ENCODE data around the gene IPP. TPM values are rescaled to one million over a fixed set of nuclear protein-coding genes. Genes with fewer than 3 reads are reported as not detected.

IPP gene
- total and polyA plus RNA-seq, 2 of the 8 experiments (the other 6 are each of a cell fraction or from before 2014, with no cell fraction given), result 1.4 to 5.6 TPM

- Histone ChIP-seq H3K27me3 (replicated peaks in 1 of 4; ENCODE audit: control insufficient read depth in 3 of 4, extremely low read depth in 1 of 4, insufficient read depth in 3 of 4, low read length in 3 of 4) (no peaks in the 10 kb centered on the region), H3K14ac (ENCODE audit: insufficient read length) (no peak overlapping the region), H3K4me2 (ENCODE audit: insufficient read depth in 1 of 2, low read depth in 2 of 2, low read length in 2 of 2) (no peak overlapping the region), H3K79me2 (ENCODE audit: control insufficient read depth in 1 of 2, insufficient read depth in 2 of 2, low read length in 2 of 2) (no peaks in the 10 kb centered on the region), H4K5ac (ENCODE audit: insufficient read length, low read depth, low read length) (no peak overlapping the region), H3K79me1 (ENCODE audit: low read depth, low read length) (no peaks in the 10 kb centered on the region), H3K9me3 (ENCODE audit: insufficient read depth in 2 of 2, low read depth in 1 of 2, low read length in 1 of 2) (peaks cover 0 to 3% of the 10 kb centered on the region in 2 experiments; a peak in 1 of 4 replicates), H3K4me1 (replicated peaks in 1 of 4; ENCODE audit: control insufficient read depth in 3 of 4, insufficient read depth in 4 of 4, low read length in 3 of 4) (no peaks in the 10 kb centered on the region), H3K56ac (replicated peaks; ENCODE audit: insufficient read length, low read depth, low read length) (no peak overlapping the region), H4K91ac (replicated peaks; ENCODE audit: insufficient read length, low read length) (no peak overlapping the region), H2BK20ac (ENCODE audit: low read length) (no peak overlapping the region), H3K27ac (ENCODE audit: low read depth, low read length) (no peak overlapping the region), H3K4me3 (ENCODE audit: extremely low read depth in 1 of 4, insufficient read depth in 2 of 4, low read depth in 3 of 4, low read length in 4 of 4) (no peak overlapping the region), H2BK12ac (ENCODE audit: low read depth, low read length) (no peak overlapping the region), H2AK5ac (ENCODE audit: low read depth, low read length) (no peak overlapping the region), H4K8ac (ENCODE audit: extremely low read depth, insufficient read depth, low read length) (no peak overlapping the region), H3K36me3 (ENCODE audit: control insufficient read depth in 2 of 4, insufficient read depth in 4 of 4, low read length in 3 of 4) (no peaks in the 10 kb centered on the region), H3K9ac (replicated peaks in 1 of 4; ENCODE audit: extremely low read depth in 1 of 4, low read depth in 3 of 4, low read length in 3 of 4) (no peak overlapping the region), H3K4ac (replicated peaks; ENCODE audit: insufficient read length, low read depth, low read length) (no peak overlapping the region), H2AFZ (ENCODE audit: low read length) (no peak overlapping the region), H2BK15ac (ENCODE audit: low read length) (no peak overlapping the region), H3K18ac (ENCODE audit: extremely low read depth, low read length) (no peak overlapping the region), H3K23ac (ENCODE audit: insufficient read length) (no peak overlapping the region), H2BK5ac (ENCODE audit: low read depth, low read length) (no peak overlapping the region), H4K20me1 (replicated peaks in 1 of 2; ENCODE audit: control insufficient read depth in 1 of 2, insufficient read depth in 2 of 2, low read length in 2 of 2) (no peaks in the 10 kb centered on the region), H3K23me2 (ENCODE audit: low read depth, low read length) (no peaks in the 10 kb centered on the region), H2BK120ac (replicated peaks; ENCODE audit: low read depth, low read length) (no peak overlapping the region)
- no peak for DNase-seq (ENCODE audit: low read depth in 1 of 2, low spot score in 2 of 2)
- WGBS, 2 experiments (ENCODE audit: extremely low coverage in 1 of 2, insufficient coverage in 1 of 2, insufficient read length in 1 of 2, insufficient replicate concordance in 2 of 2, low coverage in 1 of 2, low lambda C conversion rate in 2 of 2, missing lambda C conversion rate in 1 of 2), result 95% methylated on average over 3 of the region's 3 CpGs; no CpG with 5 or more reads in 1 of the 2 experiments
- ChIA-PET POLR2A (ENCODE audit: partially characterized antibody) (interaction anchor here (1.0 kb wide), 1 partner anchor 36 kb away, joined by 3 read pairs; no protein-coding TSS in a partner anchor), CTCF (ENCODE audit: partially characterized antibody) (no interaction called here)
- FAIRE-seq, result no peak
- TF ChIP-seq CBX5 (IDR thresholded peaks at IDR 0.05; ENCODE audit: low read depth, low read length) (no peak), RBBP5 (IDR thresholded peaks at IDR 0.05; ENCODE audit: borderline replicate concordance, low read depth, low read length) (no peak), GTF2F1 (IDR thresholded peaks at IDR 0.05; ENCODE audit: borderline replicate concordance, low read depth, low read length) (no peak), CEBPB (IDR thresholded peaks at IDR 0.05; ENCODE audit: low read depth, low read length) (no peak), E2F6 (IDR thresholded peaks at IDR 0.05) (no peak), POLR2AphosphoS5 (IDR thresholded peaks at IDR 0.05; ENCODE audit: low read depth, low read length) (no peak), EZH2 (IDR thresholded peaks at IDR 0.05; ENCODE audit: low read depth, low read length, severe bottlenecking) (no peak), EGR1 (IDR thresholded peaks at IDR 0.05; ENCODE audit: borderline replicate concordance, low read depth, low read length) (no peak), TAF1 (IDR thresholded peaks at IDR 0.05; ENCODE audit: low read depth, low read length) (no peak), SIX5 (IDR thresholded peaks at IDR 0.05; ENCODE audit: low read depth, low read length) (no peak), MAFK (IDR thresholded peaks at IDR 0.05; ENCODE audit: low read depth, low read length) (no peak), EP300 (IDR thresholded peaks at IDR 0.05; ENCODE audit: borderline replicate concordance in 1 of 2, low read depth in 2 of 2, low read length in 2 of 2) (no peak), SIRT6 (IDR thresholded peaks at IDR 0.05; ENCODE audit: low read length) (no peak), CHD2 (IDR thresholded peaks at IDR 0.05; ENCODE audit: low read length) (no peak)
These were observed 27.6 kb downstream of the IPP start for GRCh38 chr1:45722809-45723208.
